ENCODE data around the gene MGAT3. TPM values are rescaled to one million over a fixed set of nuclear protein-coding genes. Genes with fewer than 3 reads are reported as not detected.

MGAT3 gene
- total and polyA plus RNA-seq, 9 of the 15 experiments (the other 6 are each of a cell fraction or from before 2014, with no cell fraction given) = 0.10 to 11.5 (median 4.6) TPM

- TF ChIP-seq SNRNP70 (optimal IDR thresholded peaks at IDR 0.05; ENCODE audit: low read depth, low read length) (no peak), PKNOX1 (IDR thresholded peaks at IDR 0.05) (peak; percentile 60), NCOR1 (IDR thresholded peaks at IDR 0.05) (peak; percentile 91), CREM (IDR thresholded peaks at IDR 0.05; ENCODE audit: low read depth) (peak; percentile 66), CBFA2T3 (IDR thresholded peaks at IDR 0.05) (peak; percentile 95), ZNF639 (CRISPR knock-in tag; conservative IDR thresholded peaks at IDR 0.05 in 1 of 2, IDR thresholded peaks at IDR 0.05 in 1 of 2) (peak in 1 of 2 experiments; percentile 63; a peak in 1 of 4 replicates), MECOM (CRISPR knock-in tag; IDR thresholded peaks at IDR 0.05) (peak; percentile 72), CREB3L1 (IDR thresholded peaks at IDR 0.05; ENCODE audit: borderline replicate concordance, low read depth) (no peak), ELK3 (CRISPR knock-in tag; IDR thresholded peaks at IDR 0.05) (no peak), CXXC5 (CRISPR knock-in tag; IDR thresholded peaks at IDR 0.05) (peak; percentile 67), SMAD4 (CRISPR knock-in tag; conservative IDR thresholded peaks at IDR 0.05) (peak; percentile 96), TRIM24 (IDR thresholded peaks at IDR 0.05) (peak; percentile 69 to 84), HDAC3 (IDR thresholded peaks at IDR 0.05; ENCODE audit: borderline replicate concordance, partially characterized antibody) (peak; percentile 68), MAZ (CRISPR knock-in tag; conservative IDR thresholded peaks at IDR 0.05 in 1 of 2, IDR thresholded peaks at IDR 0.05 in 1 of 2) (peak in 1 of 2 experiments; percentile 20; a peak in 1 of 4 replicates), DPF2 (IDR thresholded peaks at IDR 0.05) (peak; percentile 92), VEZF1 (CRISPR knock-in tag; IDR thresholded peaks at IDR 0.05) (peak; percentile 58), NFATC3 (IDR thresholded peaks at IDR 0.05) (no peak), MTA1 (IDR thresholded peaks at IDR 0.05; ENCODE audit: borderline replicate concordance) (peak; percentile 64), CBFA2T2 (conservative IDR thresholded peaks at IDR 0.05) (peak; percentile 91), SMARCA5 (IDR thresholded peaks at IDR 0.05) (no peak), PBX2 (CRISPR knock-in tag; IDR thresholded peaks at IDR 0.05; ENCODE audit: low read depth) (no peak), PBX2 (tag; conservative IDR thresholded peaks at IDR 0.05; ENCODE audit: low read depth) (peak; percentile 23; the same call in 1 of the 2 replicates)
Measured at GRCh38 chr22:39452740-39453040, 4.1 kb upstream of the MGAT3 start (continued).
